ENCODE results near the gene STKLD1. TPM values are rescaled to one million over a fixed set of nuclear protein-coding genes. Genes with fewer than 3 reads are reported as not detected.

The STKLD1 gene
- total and polyA plus RNA-seq, 2 donors (not counting 1 experiment from before 2014, with no cell fraction given): 0.18 to 1.1 TPM

DNA sequence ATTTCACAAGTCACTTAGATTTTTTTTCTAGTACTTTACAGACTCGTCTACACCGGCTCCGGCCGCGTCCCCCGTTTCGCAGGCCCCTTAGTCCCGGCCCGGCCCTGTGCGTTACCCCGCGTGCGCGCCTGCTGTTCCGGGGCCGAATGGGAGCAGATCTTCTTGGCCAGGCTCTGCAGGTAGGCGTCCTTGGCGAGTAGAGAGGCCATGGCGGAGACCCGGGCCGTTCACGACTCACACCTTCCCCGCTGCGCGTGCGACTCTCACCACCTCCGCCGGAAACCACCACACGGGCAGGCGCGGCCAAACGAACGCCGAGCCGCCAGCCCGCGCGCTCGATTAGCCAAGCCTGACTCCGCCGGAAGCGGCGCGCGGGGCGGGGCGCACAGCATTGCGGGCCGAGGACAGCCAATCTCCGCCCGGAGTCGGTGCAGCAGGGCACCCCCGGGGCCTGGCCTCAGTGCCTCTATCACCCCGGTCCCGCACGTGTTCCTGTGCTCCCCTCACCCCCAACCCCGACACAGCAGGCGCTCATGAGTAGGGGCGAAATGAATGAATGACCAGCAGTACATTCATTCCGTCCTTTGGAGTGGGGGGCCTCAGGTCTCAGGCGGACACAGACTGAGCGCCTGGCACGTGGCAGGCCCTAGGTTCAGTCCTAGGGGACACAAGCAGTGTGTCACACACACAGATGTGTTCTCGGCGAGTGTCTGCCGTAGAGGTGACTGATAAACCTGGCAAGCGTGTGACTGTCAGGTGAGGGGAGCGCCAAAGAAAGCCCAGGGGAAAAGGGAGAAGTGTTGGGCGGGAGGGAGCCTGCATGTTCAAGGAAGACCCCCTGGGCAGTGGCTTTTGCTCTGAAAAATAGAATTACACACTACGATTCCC is 40.0 kb upstream of the STKLD1 start, which contains the start of gene SURF6:
TSS of gene SURF6 (minus strand) at position 265 of the 888 bp plus-strand sequence. CDS start at position 209, 56 bp downstream.
- peaks cover 53% of the 10 kb centered on the region for H3K4me1 Mint-ChIP-seq
- WGBS (ENCODE audit: insufficient coverage): 3% methylated on average over 66 of the region's 70 CpGs
- H2AFZ ChIP-seq (ENCODE audit: insufficient read depth, low read depth, low read length, poor library complexity, severe bottlenecking): peak within 1 kb of the TSS; percentile 79

More for the DNA sequence above, 40.0 kb upstream of the STKLD1 start, which contains the start of gene SURF6:
- intact Hi-C loops (cut with micrococcal nuclease): loop anchor here (1.0 kb wide), 4 partner anchors 12 to 124 kb away; partner anchors contain the start of genes MED22, REXO4, RPL7A and STKLD1
- Histone ChIP-seq H3K79me2 (ENCODE audit: control insufficient read depth, insufficient read depth, low read length) (peaks cover 36% of the 10 kb centered on the region), H3K4me3 (ENCODE audit: control extremely low read depth in 1 of 5, extremely low read depth in 1 of 5, insufficient read depth in 1 of 5, low read depth in 2 of 5, low read length in 4 of 5) (peak within 1 kb of the TSS; percentile 49 to 90 (median 82)), H3K27me3 (replicated peaks in 1 of 4; ENCODE audit: control extremely low read depth in 1 of 4, control insufficient read depth in 3 of 4, insufficient read depth in 4 of 4, low read length in 3 of 4) (no peaks in the 10 kb centered on the region), H3K27ac (ENCODE audit: low read length in 2 of 2) (peak within 1 kb of the TSS; percentile 76 to 78), H3K9me3 (ENCODE audit: control extremely low read depth in 1 of 3, control insufficient read depth in 2 of 3, insufficient read depth in 1 of 3, low read length in 2 of 3) (peaks cover 0 to 13% (median 3%) of the 10 kb centered on the region in 3 donors), H3K4me2 (replicated peaks; ENCODE audit: low read depth, low read length, poor library complexity, severe bottlenecking) (peak within 1 kb of the TSS; percentile 74), H4K20me1 (ENCODE audit: control insufficient read depth, insufficient read depth, low read length, poor library complexity, severe bottlenecking) (peaks cover 42% of the 10 kb centered on the region), H3K9ac (ENCODE audit: low read length) (peak within 1 kb of the TSS; percentile 77), H3K4me1 (ENCODE audit: control insufficient read depth in 2 of 2, insufficient read depth in 2 of 2, low read length in 2 of 2) (peaks cover 31 to 51% of the 10 kb centered on the region in 2 donors), H3K36me3 (replicated peaks in 1 of 2; ENCODE audit: control extremely low read depth in 1 of 2, control insufficient read depth in 1 of 2, extremely low read depth in 1 of 2, insufficient read depth in 2 of 2, low read length in 1 of 2) (peaks cover 0 to 44% of the 10 kb centered on the region in 2 experiments)
- Mint-ChIP-seq H3K4me3 (peak within 1 kb of the TSS; percentile 99), H3K9me3 (ENCODE audit: insufficient read depth) (no peaks in the 10 kb centered on the region), H3K27me3 (no peaks in the 10 kb centered on the region), H3K27ac (peak within 1 kb of the TSS; percentile 95)
- ChIA-PET POLR2A (interaction anchor here (1.3 kb wide), 2 partner anchors 12 to 306 kb away, joined by 4 to 7 read pairs; partner anchors contain the start of genes GTF3C5, MED22 and RPL7A), CTCF (no interaction called here)
- TF ChIP-seq EZH2 (IDR thresholded peaks at IDR 0.05; ENCODE audit: borderline replicate concordance, insufficient read depth, low read depth, low read length, poor library complexity, severe bottlenecking) (no peak), CTCF (IDR thresholded peaks at IDR 0.05) (no peak)
- ATAC-seq (ENCODE audit: low read depth) (peak; percentile 92), DNase-seq (peak; percentile 94)
